HG03066 (cell line): ENCODE measurements around the gene HK3.

ENCODE experiments used
- ATAC-seq: cut with Tn5 transposase; IDR thresholded peaks from one replicate; pipeline ENCODE4 v1.9.1; 2021; ENCODE audit warnings: low read depth; ENCODE audit not compliant: unreplicated experiment

Gene HK3

GRCh38 chr5:176854164-176854563 lies 45.0 kb downstream of the HK3 start:
- no peak for ATAC-seq

DNA sequence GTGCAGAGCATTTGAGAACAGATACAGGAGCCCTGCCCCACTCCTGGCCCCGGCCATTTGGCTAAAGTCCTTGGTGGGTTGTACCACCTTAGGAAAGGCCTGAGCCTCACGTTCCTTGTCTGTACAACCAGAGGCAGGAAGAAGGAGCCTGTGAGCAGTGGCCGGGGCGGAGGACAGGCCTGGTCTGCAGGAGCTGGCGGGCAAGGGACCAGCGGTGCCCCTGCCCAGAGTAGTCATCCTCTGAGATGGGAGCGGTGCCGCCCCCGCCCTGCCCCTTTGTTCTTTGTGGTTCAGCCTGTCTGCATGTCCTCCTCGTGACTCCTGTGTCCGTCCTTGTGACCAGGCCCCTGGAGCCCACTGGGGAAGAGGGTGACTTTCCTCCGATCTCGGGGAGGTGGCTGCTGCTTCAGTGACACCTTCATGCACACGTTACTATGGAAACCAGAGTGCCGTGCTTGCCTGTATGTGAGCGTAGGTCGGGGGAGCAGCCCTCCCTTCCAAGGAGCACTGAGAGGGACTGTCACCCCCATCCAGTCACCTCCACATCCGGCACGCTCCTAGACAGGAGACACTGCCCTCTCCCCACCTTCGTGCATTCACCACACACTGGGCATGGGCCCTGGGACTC lies 45.9 kb downstream of the HK3 start:
- no peak for ATAC-seq

GRCh38 chr5:176851871-176852658 lies 47.1 kb downstream of the HK3 start:
- no peak for ATAC-seq

DNA sequence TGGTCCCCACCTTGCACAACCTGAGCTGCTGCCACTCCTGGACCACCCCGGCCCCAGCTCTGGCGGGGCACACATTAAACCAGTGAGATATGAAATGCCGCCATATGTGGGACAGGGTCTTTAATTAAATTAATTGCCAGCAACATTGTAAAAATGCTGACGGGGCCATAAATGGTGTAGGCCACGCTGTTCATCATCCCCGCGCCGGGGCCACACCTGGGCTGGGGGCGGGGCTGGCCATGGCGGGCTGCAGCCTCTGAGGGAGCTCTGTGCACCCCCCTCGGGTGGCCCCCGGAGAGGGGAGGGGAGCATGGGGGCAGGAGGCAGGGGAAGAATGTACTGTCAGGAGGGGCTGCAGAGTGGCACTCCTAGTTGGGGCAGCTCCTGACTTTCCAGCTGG lies 47.8 kb downstream of the HK3 start:
- ATAC-seq = no peak

- no peak for ATAC-seq
Measured at GRCh38 chr5:176850371-176851245, 48.5 kb downstream of the HK3 start.

DNA sequence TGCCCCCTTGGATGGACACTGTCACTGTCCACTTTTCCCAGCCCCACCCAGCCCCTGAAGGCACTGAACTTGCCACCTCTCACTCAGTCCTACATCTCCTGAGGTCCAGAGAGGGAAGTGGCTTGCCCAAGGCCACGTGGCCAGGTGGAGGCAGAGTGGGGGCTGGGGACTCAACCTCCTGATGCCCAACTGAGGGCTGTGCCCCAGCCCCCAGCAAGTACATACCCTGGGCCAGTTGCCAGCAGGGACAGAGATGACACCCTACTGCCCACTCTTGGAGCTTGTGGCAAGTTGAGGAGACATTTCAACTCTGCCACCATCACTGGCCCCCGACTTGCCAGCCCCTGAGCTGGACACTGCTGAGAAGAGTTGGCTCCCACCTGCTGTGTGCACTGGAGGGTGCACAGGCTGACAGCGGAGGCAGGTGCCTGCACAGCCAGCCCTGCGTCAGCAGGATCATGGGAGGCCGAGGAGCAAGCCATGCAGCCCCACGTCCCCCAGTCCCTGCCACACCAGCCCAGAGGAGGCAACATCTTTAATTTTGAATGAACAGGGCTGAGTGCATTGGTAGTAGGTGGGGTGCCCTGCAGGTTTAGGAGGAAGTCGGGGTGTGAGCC lies 49.4 kb downstream of the HK3 start:
- ATAC-seq = no peak

GRCh38 chr5:176848651-176849050 lies 50.5 kb downstream of the HK3 start:
- no peak for ATAC-seq

GRCh38 chr5:176847726-176848290 lies 51.3 kb downstream of the HK3 start:
- ATAC-seq = no peak

- ATAC-seq = no peak
Measured at GRCh38 chr5:176847148-176847547, 52.0 kb downstream of the HK3 start.

GRCh38 chr5:176846335-176847140 lies 52.6 kb downstream of the HK3 start:
- no peak for ATAC-seq

GRCh38 chr5:176845392-176845713 lies 53.8 kb downstream of the HK3 start:
- ATAC-seq = no peak

DNA sequence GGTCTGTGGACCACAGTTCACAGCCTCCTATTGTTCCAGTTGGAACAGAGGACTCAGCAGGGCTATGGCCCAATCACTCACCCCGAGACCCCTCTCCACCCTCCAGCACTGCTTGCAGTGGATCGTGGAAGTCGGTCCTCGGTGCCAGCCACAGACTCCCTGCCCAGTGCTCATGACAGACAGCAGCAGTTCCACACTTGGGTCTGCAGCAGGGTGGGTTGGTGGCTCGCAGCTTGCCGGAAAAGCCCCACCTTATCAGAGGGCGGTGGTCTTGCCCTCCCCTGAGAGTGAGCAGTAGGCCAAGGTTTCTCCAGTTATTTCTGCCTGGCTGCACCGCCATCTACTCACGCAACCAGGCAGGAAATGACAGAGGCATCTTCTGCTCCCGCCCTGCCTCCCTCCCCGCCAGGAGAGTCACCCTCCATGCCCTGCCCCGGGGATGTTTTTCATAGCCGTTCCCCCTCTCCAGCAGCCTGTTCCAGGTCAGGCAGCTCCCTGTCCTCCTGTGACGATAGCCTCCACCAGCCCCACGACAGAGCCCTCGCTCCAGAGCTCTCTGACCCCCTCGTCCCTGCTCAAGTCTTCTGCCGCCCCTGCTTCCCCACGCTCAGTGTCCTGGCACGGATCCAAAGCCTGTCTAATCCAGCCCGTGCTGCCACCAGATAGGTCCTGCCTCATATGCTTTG lies 54.3 kb downstream of the HK3 start:
- no peak for ATAC-seq

GRCh38 chr5:176844281-176844680 lies 54.9 kb downstream of the HK3 start:
- ATAC-seq = no peak

DNA sequence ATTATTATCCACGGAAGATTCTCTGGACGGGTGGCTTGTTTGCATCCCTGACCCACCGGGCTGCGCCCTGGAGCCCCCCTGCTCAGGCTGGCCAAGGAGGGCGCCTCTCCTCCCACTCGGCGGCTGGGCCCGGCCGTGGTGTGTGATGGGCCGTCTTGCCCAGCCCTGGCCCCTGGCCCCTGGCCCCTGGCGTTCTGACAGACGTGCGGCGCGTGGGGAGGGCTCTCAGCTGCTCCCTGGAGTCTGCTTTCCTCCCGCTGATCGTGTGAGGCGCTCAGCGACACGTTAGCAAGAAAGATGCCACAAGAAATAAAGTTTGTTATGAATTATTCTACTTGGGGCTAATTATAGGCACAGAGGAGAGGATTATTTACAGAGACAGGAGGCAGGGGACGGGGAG lies 55.5 kb downstream of the HK3 start:
- no peak for ATAC-seq

GRCh38 chr5:176837707-176838115 lies 61.4 kb downstream of the HK3 start:
- no peak for ATAC-seq

GRCh38 chr5:176836811-176837706 lies 62.1 kb downstream of the HK3 start:
- ATAC-seq = no peak

GRCh38 chr5:176835918-176836317 lies 63.2 kb downstream of the HK3 start:
- no peak for ATAC-seq

DNA sequence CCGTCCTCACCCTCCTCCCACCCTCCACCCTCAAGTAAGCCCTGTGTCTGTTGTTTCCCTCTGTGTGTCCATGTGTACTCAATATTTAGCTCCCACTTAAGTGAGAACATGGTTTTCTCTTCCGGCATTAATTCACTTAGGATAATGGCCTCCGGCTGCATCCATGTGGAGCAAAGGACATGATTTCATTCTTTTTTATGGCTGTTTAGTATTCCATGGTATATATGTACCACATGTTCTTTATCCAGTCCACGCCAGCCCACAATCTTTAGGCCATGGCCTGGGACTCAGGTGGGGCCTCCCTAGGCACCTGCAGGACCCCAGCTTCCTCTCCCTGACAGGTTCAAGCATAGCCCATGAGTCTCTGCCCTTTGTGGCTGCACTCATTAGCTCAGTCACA lies 65.9 kb downstream of the HK3 start:
- no peak for ATAC-seq
